ENCODE results near the gene MAN2B2. TPM values are rescaled to one million over a fixed set of nuclear protein-coding genes. Genes with fewer than 3 reads are reported as not detected.

Gene MAN2B2
- total and polyA plus RNA-seq, 7 experiments from 2014 or later, result 10.5 to 56.2 (median 32.3) TPM

- CTCF ChIA-PET, result no interaction called here
- Histone ChIP-seq H3K27me3 (ENCODE audit: control insufficient read depth in 2 of 2, insufficient read depth in 2 of 2, low read length in 2 of 2) (no peaks in the 10 kb centered on the region), H3K4me1 (ENCODE audit: control insufficient read depth in 2 of 2, insufficient read depth in 2 of 2, low read length in 2 of 2) (no peaks in the 10 kb centered on the region), H3K27ac (ENCODE audit: low read depth, low read length) (no peak overlapping the region), H3K4me3 (ENCODE audit: low read length) (no peak overlapping the region), H3K36me3 (ENCODE audit: control insufficient read depth in 2 of 3, insufficient read depth in 3 of 3, low read length in 3 of 3) (no peaks in the 10 kb centered on the region), H3K9me3 (ENCODE audit: control insufficient read depth in 2 of 3, low read length in 3 of 3) (no peaks in the 10 kb centered on the region)
- Mint-ChIP-seq H3K27me3 (peaks cover 0 to 25% (median 12%) of the 10 kb centered on the region in 5 donors), H3K36me3 (peaks cover 0 to 2% (median 0%) of the 10 kb centered on the region in 5 donors), H3K27ac (no peak overlapping the region), H3K9me3 (peaks cover 0 to 13% (median 2%) of the 10 kb centered on the region in 11 donors), H3K4me1 (no peaks in the 10 kb centered on the region), H3K4me3 (no peak overlapping the region)
- intact Hi-C loops (cut with micrococcal nuclease), result no loop called here
- POLR2A ChIA-PET, result no interaction called here
- DNase-seq, result no peak
- no peak for ATAC-seq
These were observed 39.7 kb upstream of the MAN2B2 start for GRCh38 chr4:6535329-6535692.

GRCh38 chr4:6535706-6536105 lies 39.3 kb upstream of the MAN2B2 start:
- Mint-ChIP-seq H3K4me3 (no peak overlapping the region), H3K9me3 (peaks cover 0 to 17% (median 5%) of the 10 kb centered on the region in 11 donors), H3K27me3 (peaks cover 0 to 27% (median 14%) of the 10 kb centered on the region in 5 donors), H3K27ac (no peak overlapping the region), H3K4me1 (no peaks in the 10 kb centered on the region), H3K36me3 (peaks cover 0 to 6% (median 0%) of the 10 kb centered on the region in 5 donors)
- Histone ChIP-seq H3K9me3 (ENCODE audit: control insufficient read depth in 2 of 3, low read length in 3 of 3) (peaks cover 0 to 4% (median 0%) of the 10 kb centered on the region in 3 experiments), H3K36me3 (ENCODE audit: control insufficient read depth in 2 of 3, insufficient read depth in 3 of 3, low read length in 3 of 3) (no peaks in the 10 kb centered on the region), H3K4me1 (ENCODE audit: control insufficient read depth in 2 of 2, insufficient read depth in 2 of 2, low read length in 2 of 2) (no peaks in the 10 kb centered on the region), H3K27ac (ENCODE audit: low read depth, low read length) (no peak overlapping the region), H3K4me3 (ENCODE audit: low read length) (no peak overlapping the region), H3K27me3 (ENCODE audit: control insufficient read depth in 2 of 2, insufficient read depth in 2 of 2, low read length in 2 of 2) (no peaks in the 10 kb centered on the region)
- ATAC-seq (no peak), DNase-seq (no peak)
- POLR2A ChIA-PET, result no interaction called here
- CTCF ChIA-PET, result no interaction called here
- intact Hi-C loops (cut with micrococcal nuclease), result no loop called here

- peaks cover 0 to 34% (median 25%) of the 10 kb centered on the region in 5 donors for H3K27me3 Mint-ChIP-seq
These were observed 36.9 kb upstream of the MAN2B2 start for GRCh38 chr4:6538111-6538510.

GRCh38 chr4:6538575-6538974 lies 36.4 kb upstream of the MAN2B2 start:
- H3K4me1 Mint-ChIP-seq, result no peaks in the 10 kb centered on the region
- DNase-seq, result no peak
- no peak overlapping the region for H3K27ac ChIP-seq (ENCODE audit: low read depth, low read length)
- H3K36me3 ChIP-seq (ENCODE audit: control insufficient read depth in 2 of 3, insufficient read depth in 3 of 3, low read length in 3 of 3), result no peaks in the 10 kb centered on the region
- H3K4me3 ChIP-seq (ENCODE audit: low read length), result no peak overlapping the region
- peaks cover 0 to 35% (median 25%) of the 10 kb centered on the region in 5 donors for H3K27me3 Mint-ChIP-seq
- peaks cover 0 to 8% (median 0%) of the 10 kb centered on the region in 3 experiments for H3K9me3 ChIP-seq (ENCODE audit: control insufficient read depth in 2 of 3, low read length in 3 of 3)
- H3K4me3 Mint-ChIP-seq, result no peak overlapping the region
- peaks cover 0 to 6% (median 0%) of the 10 kb centered on the region in 5 donors for H3K36me3 Mint-ChIP-seq
- no peak for ATAC-seq
- intact Hi-C loops (cut with micrococcal nuclease), result no loop called here
- no peaks in the 10 kb centered on the region for H3K4me1 ChIP-seq (ENCODE audit: control insufficient read depth in 2 of 2, insufficient read depth in 2 of 2, low read length in 2 of 2)
- H3K27ac Mint-ChIP-seq, result no peak overlapping the region
- peaks cover 0 to 21% (median 8%) of the 10 kb centered on the region in 11 donors for H3K9me3 Mint-ChIP-seq
- CTCF ChIA-PET, result no interaction called here
- H3K27me3 ChIP-seq (ENCODE audit: control insufficient read depth in 2 of 2, insufficient read depth in 2 of 2, low read length in 2 of 2), result no peaks in the 10 kb centered on the region
- POLR2A ChIA-PET, result no interaction called here

More at GRCh38 chr4:6538111-6538510, 36.9 kb upstream of the MAN2B2 start:
- CTCF ChIA-PET, result no interaction called here
- POLR2A ChIA-PET, result no interaction called here
- Histone ChIP-seq H3K9me3 (ENCODE audit: control insufficient read depth in 2 of 3, low read length in 3 of 3) (peaks cover 0 to 8% (median 0%) of the 10 kb centered on the region in 3 experiments), H3K4me1 (ENCODE audit: control insufficient read depth in 2 of 2, insufficient read depth in 2 of 2, low read length in 2 of 2) (no peaks in the 10 kb centered on the region), H3K36me3 (ENCODE audit: control insufficient read depth in 2 of 3, insufficient read depth in 3 of 3, low read length in 3 of 3) (no peaks in the 10 kb centered on the region), H3K27ac (ENCODE audit: low read depth, low read length) (no peak overlapping the region), H3K27me3 (ENCODE audit: control insufficient read depth in 2 of 2, insufficient read depth in 2 of 2, low read length in 2 of 2) (no peaks in the 10 kb centered on the region), H3K4me3 (ENCODE audit: low read length) (no peak overlapping the region)
- Mint-ChIP-seq H3K9me3 (peaks cover 0 to 21% (median 8%) of the 10 kb centered on the region in 11 donors), H3K4me3 (no peak overlapping the region), H3K36me3 (peaks cover 0 to 6% (median 0%) of the 10 kb centered on the region in 5 donors), H3K4me1 (no peaks in the 10 kb centered on the region), H3K27ac (no peak overlapping the region)
- ATAC-seq (no peak), DNase-seq (no peak)
- intact Hi-C loops (cut with micrococcal nuclease), result no loop called here

- H3K4me1 ChIP-seq (ENCODE audit: control insufficient read depth in 2 of 2, insufficient read depth in 2 of 2, low read length in 2 of 2), result no peaks in the 10 kb centered on the region
- peaks cover 0 to 35% (median 25%) of the 10 kb centered on the region in 5 donors for H3K27me3 Mint-ChIP-seq
- no peaks in the 10 kb centered on the region for H3K36me3 ChIP-seq (ENCODE audit: control insufficient read depth in 2 of 3, insufficient read depth in 3 of 3, low read length in 3 of 3)
- no peaks in the 10 kb centered on the region for H3K27me3 ChIP-seq (ENCODE audit: control insufficient read depth in 2 of 2, insufficient read depth in 2 of 2, low read length in 2 of 2)
- peaks cover 0 to 8% (median 0%) of the 10 kb centered on the region in 3 experiments for H3K9me3 ChIP-seq (ENCODE audit: control insufficient read depth in 2 of 3, low read length in 3 of 3)
- no peak overlapping the region for H3K4me3 ChIP-seq (ENCODE audit: low read length)
- CTCF ChIA-PET, result no interaction called here
- peaks cover 0 to 21% (median 8%) of the 10 kb centered on the region in 11 donors for H3K9me3 Mint-ChIP-seq
- ATAC-seq (no peak), DNase-seq (no peak)
- no peak overlapping the region for H3K4me3 Mint-ChIP-seq
- POLR2A ChIA-PET, result no interaction called here
- no peak overlapping the region for H3K27ac ChIP-seq (ENCODE audit: low read depth, low read length)
- H3K27ac Mint-ChIP-seq, result peak overlapping the region in 1 of 9 donors; percentile 22
- peaks cover 0 to 6% (median 0%) of the 10 kb centered on the region in 5 donors for H3K36me3 Mint-ChIP-seq
- H3K4me1 Mint-ChIP-seq, result no peaks in the 10 kb centered on the region
- intact Hi-C loops (cut with micrococcal nuclease), result no loop called here
These were observed 35.8 kb upstream of the MAN2B2 start for GRCh38 chr4:6539009-6539764.

- Mint-ChIP-seq H3K36me3 (peaks cover 0 to 6% (median 0%) of the 10 kb centered on the region in 5 donors), H3K4me1 (no peaks in the 10 kb centered on the region), H3K4me3 (no peak overlapping the region), H3K27me3 (peaks cover 0 to 46% (median 36%) of the 10 kb centered on the region in 5 donors), H3K9me3 (peaks cover 0 to 21% (median 8%) of the 10 kb centered on the region in 11 donors), H3K27ac (no peak overlapping the region)
- intact Hi-C loops (cut with micrococcal nuclease), result loop anchor here in 1 of 2 donors (10.0 kb wide), 2 partner anchors 206 to 324 kb away; no protein-coding TSS in a partner anchor
- ChIA-PET POLR2A (no interaction called here), CTCF (no interaction called here)
- H3K36me3 ChIP-seq (ENCODE audit: control insufficient read depth in 2 of 3, insufficient read depth in 3 of 3, low read length in 3 of 3), result no peaks in the 10 kb centered on the region
- peaks cover 0 to 8% (median 0%) of the 10 kb centered on the region in 3 experiments for H3K9me3 ChIP-seq (ENCODE audit: control insufficient read depth in 2 of 3, low read length in 3 of 3)
- H3K4me1 ChIP-seq (ENCODE audit: control insufficient read depth in 2 of 2, insufficient read depth in 2 of 2, low read length in 2 of 2), result no peaks in the 10 kb centered on the region
- no peak overlapping the region for H3K27ac ChIP-seq (ENCODE audit: low read depth, low read length)
- DNase-seq (no peak), ATAC-seq (no peak)
- H3K4me3 ChIP-seq (ENCODE audit: low read length), result no peak overlapping the region
- H3K27me3 ChIP-seq (ENCODE audit: control insufficient read depth in 2 of 2, insufficient read depth in 2 of 2, low read length in 2 of 2), result no peaks in the 10 kb centered on the region
These were observed 34.1 kb upstream of the MAN2B2 start for GRCh38 chr4:6540879-6541278.

Measured in naive thymus-derived CD4-positive, alpha-beta T cell (primary cell).